Cardiac fibroblast (primary cell): ENCODE measurements around the gene ACSL6.

Experiments used
- DNase-seq, 2 donors: peaks; one replicate each; pipeline versions ENCODE4 v3.0.0 to v3.0.0-alpha.2; 2010; ENCODE audit warnings: low read depth in 2 of 2
- H3K4me3 ChIP-seq, 2 donors: replicated peaks in 1 of 2; 1 replicate in 1 of 2; 2 replicates in 1 of 2; pipeline ENCODE4 v1.5.1; 2011; ENCODE audit warnings: low read depth in 2 of 2, low read length in 2 of 2, mild to moderate bottlenecking in 2 of 2, moderate library complexity in 1 of 2
- TF ChIP-seq, protein P1 (sequence below): IDR thresholded peaks from one replicate; pipeline ENCODE4 v1.5.1; 2011; ENCODE audit warnings: low read depth, mild to moderate bottlenecking, low read length, inconsistent platforms

ACSL6 gene

DNA sequence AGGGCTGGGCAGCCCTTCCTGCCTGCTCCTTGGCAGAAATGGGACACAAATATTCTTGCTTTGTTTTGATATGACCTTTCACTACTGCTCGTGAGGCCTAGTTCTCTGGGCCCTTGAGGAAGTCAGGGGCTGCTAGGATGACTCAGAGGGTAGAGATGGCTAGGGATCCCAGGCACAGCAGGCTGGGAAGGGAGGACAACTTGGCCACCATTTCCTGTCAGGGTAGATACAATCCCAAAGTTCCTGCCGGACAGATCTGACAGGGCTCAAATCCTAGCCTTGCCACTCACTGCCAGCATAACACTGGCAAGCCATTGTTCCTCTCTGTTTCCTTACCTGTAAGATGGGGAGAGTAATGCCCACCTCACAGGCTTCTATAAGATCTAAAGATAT, 34.2 kb downstream of the ACSL6 start:
- no peak for DNase-seq
- TF ChIP-seq, protein P1, sequence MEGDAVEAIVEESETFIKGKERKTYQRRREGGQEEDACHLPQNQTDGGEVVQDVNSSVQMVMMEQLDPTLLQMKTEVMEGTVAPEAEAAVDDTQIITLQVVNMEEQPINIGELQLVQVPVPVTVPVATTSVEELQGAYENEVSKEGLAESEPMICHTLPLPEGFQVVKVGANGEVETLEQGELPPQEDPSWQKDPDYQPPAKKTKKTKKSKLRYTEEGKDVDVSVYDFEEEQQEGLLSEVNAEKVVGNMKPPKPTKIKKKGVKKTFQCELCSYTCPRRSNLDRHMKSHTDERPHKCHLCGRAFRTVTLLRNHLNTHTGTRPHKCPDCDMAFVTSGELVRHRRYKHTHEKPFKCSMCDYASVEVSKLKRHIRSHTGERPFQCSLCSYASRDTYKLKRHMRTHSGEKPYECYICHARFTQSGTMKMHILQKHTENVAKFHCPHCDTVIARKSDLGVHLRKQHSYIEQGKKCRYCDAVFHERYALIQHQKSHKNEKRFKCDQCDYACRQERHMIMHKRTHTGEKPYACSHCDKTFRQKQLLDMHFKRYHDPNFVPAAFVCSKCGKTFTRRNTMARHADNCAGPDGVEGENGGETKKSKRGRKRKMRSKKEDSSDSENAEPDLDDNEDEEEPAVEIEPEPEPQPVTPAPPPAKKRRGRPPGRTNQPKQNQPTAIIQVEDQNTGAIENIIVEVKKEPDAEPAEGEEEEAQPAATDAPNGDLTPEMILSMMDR: no peak
- no peak overlapping the region for H3K4me3 ChIP-seq

DNA sequence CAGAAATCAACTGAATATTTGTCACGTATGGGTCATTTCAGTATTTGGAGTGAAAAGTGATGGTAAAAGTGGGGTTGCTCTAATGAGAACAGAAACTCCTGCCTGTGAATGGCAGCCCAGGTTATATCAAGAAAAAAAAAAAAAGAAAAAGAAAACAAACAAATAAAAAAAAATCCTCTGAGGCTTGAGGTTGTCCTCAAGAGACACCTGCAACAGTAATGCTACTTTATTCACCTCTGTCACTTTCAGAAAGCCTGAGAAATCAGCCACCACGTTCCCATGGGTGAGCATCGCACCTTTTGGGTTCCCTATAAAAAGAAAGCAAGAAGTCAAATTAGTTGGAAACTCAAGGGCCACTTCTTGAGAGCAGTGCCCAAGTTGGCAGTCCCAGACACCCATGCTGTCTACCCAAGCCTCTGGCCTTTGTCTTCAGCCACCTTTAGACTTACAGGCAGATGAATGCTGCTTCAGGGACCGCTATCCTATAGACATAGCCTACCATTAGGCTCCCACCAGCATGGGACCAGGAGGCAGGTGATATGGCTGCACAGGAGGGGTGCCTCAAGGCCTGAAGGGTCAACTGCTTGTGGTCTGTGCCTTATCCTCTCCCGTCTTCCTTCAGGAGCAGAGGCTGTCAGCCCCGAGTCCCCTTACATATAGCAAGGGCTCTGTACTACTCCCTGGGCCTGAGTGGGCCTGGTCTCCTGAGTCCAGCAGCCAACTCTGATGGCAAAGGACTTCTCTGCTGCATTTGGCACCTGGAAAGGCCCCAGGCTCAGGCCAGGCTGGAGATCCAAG, 34.8 kb downstream of the ACSL6 start:
- TF ChIP-seq, protein P1: no peak
- H3K4me3 ChIP-seq: no peak overlapping the region
- no peak for DNase-seq

DNA sequence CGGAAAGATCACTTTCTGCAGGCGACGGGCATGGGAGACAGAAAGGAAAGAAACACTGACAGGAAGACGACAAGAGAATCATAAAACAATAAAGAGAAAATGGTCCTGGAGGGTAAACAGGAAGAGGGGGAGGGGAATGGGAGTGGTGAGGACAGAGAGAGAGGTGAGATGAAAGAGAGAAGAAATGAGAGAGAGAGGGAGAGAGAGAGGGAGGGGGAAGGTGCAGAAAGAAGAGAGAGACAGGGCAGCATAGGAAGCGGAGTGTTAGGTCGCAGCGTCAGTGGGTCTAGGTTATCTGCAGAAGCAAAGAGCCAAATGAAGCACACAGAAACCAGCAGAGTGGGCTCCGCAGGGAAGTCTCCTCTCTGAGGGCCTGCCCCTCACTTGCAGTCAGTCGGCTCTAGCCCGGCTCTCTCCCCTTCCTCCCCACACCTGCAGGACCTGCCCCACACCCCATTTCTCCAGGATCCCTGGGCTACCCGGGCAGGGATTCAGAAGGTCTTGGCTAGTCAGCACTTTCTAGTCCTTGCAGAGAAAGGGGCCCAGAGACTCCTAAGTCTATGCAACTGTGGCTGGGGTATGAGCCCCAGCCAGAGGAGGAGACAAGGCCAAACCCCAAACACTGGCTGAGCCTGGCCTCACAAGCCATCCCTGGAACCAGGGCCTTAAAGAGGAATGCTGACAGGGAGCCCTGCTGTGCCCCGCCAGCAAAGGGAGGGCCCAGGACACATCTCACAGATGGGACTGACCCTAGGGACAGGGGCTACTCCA, 36.3 kb downstream of the ACSL6 start:
- no peak overlapping the region for H3K4me3 ChIP-seq
- TF ChIP-seq, protein P1: no peak
- DNase-seq: no peak

DNA sequence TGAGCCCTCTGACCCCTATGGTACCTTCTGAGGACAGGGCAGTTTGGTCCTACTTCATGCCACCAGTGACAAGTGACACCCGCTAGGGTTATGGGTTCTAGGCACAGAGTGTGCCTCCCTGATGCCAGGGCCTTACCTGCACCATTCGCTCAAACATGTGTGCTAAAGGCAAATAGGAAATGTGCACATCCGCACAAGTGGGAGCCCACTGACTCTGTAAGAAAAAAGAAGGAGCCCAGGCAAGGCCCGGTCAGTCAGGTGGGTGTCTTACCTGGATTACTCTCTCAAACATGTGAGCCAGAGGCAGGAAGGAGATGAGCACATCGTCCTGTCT, 36.9 kb downstream of the ACSL6 start:
- no peak overlapping the region for H3K4me3 ChIP-seq
- TF ChIP-seq, protein P1: no peak
- DNase-seq: no peak

DNA sequence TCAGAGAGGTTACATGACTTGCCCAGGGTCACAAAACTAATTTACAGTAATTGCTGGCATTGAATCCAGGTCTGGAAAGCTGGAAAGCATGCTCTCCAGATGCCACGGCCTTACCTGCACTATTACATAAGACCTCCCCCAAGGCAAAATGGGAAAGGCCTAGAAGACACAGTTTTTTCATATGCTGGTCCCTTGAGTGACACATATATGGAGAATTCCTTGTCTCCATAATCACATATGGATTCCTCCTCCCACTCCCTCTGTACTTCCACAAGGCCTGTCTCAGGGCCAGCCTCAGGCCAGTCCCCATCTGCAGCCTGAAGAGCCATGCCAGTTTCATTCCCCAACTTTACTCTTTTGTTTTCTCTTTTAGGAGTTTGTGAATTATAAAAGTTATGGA, 37.4 kb downstream of the ACSL6 start:
- no peak overlapping the region for H3K4me3 ChIP-seq
- TF ChIP-seq, protein P1: no peak
- no peak for DNase-seq

DNA sequence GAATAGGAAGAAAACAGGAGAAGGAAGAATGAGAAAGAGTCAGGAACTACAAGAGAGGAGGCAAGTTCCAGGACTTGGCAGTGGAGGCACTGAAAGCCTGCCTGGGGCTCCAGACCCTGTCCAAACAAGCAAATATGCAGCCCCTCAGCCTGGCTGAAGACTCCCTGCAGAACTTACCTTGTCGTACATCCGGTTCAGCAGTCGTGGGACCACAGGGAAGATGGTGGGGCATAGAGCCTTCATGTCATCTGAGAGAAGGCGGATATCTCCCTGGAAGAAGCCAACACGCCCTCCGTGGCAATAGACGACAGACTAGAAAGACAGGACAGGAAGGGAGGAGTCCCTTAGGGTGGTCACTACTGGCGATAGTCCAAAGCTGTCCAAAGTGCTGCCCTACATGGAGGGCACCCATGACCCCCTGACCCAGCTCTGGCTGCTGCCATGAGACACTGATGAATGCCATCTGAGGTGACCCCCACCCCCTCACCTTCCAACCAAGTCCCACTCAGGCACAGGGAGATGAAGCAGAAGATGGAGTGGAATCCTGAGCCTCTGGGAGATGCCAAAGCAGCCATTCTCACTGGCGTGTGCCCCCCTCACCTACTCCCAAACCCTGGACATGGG, 38.3 kb downstream of the ACSL6 start:
- no peak overlapping the region for H3K4me3 ChIP-seq
- no peak for DNase-seq
- TF ChIP-seq, protein P1: no peak
